ENCODE measurements around the gene LIME1.

DNA sequence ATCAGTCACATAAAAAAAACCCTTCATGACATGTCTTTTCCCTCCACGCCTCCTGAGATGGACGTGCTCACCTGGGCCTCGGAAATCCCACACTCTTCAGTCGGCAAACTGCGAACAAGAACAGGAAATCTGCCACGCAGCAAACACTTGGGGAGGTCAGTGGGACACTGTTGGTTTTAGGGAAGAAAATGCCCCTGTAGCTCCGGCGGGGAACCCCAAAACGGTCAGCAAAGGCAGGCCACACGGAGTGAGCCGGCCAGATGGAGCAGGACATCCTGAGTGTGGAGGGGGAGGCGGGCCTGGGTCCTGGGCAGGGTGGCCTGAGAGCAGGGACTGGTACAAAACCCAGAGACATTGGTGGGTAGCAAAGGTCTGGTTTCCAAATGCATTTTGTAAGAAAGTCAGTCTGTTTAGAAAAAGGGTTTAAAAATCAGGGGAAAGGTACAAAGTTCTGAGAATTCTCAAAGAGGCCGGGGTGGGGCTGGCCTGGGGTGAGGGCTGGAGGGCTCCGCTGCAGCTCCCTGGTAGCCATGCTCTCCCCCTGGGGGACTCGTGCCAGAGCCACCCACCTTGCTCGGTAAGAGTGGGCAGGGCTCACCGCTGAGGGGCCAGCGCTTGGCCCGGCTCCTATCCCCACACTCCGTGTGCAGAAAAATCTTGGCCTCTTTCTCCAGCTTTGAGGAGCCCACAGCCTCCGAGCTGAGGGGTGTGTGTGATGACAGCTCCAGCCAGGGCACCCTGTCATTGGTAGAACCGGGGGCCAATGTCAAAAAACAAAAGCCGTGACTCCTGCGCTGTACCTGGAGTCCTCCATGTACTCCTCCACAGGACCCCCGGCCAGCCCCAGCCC, 8.3 kb downstream of the LIME1 start:
- TF ChIP-seq, protein P1, sequence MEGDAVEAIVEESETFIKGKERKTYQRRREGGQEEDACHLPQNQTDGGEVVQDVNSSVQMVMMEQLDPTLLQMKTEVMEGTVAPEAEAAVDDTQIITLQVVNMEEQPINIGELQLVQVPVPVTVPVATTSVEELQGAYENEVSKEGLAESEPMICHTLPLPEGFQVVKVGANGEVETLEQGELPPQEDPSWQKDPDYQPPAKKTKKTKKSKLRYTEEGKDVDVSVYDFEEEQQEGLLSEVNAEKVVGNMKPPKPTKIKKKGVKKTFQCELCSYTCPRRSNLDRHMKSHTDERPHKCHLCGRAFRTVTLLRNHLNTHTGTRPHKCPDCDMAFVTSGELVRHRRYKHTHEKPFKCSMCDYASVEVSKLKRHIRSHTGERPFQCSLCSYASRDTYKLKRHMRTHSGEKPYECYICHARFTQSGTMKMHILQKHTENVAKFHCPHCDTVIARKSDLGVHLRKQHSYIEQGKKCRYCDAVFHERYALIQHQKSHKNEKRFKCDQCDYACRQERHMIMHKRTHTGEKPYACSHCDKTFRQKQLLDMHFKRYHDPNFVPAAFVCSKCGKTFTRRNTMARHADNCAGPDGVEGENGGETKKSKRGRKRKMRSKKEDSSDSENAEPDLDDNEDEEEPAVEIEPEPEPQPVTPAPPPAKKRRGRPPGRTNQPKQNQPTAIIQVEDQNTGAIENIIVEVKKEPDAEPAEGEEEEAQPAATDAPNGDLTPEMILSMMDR (conservative IDR thresholded peaks at IDR 0.05): no peak
- TF ChIP-seq ZFX (IDR thresholded peaks at IDR 0.05): no peak

Data from C4-2B (cell line).